ENCODE data around the gene MRPL39.

MRPL39 gene

DNA sequence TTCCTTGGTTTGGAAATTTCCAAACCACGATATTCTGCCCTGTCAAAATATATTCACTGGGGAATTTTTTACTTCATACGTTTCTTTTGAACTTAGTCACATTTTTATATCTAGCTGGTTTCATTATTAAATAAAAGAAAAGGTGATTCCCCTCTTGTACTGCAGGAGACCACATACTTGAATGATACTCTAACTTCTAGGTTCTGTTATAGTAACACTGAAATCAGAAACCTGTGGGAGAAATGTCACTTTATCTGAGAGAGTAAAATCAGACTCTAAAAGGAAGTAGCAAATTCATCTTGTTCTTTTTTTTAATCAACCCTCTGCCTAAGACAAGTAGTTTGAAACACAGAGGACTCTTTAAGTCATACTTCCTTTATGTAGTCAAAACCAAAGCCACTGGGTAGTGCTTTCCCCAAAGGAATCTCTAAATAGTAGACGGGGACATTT lies 34.4 kb downstream of the MRPL39 start:
- ChIA-PET CTCF (interaction anchor here (0.7 to 1.9 kb wide), 8 partner anchors 7 to 152 kb away, joined by 3 to 5 read pairs (median 4); no protein-coding TSS in a partner anchor), POLR2A (interaction anchor here (0.9 kb wide), 2 partner anchors 9 to 166 kb away, joined by 3 to 14 read pairs; no protein-coding TSS in a partner anchor)
- TF ChIP-seq, protein P1, sequence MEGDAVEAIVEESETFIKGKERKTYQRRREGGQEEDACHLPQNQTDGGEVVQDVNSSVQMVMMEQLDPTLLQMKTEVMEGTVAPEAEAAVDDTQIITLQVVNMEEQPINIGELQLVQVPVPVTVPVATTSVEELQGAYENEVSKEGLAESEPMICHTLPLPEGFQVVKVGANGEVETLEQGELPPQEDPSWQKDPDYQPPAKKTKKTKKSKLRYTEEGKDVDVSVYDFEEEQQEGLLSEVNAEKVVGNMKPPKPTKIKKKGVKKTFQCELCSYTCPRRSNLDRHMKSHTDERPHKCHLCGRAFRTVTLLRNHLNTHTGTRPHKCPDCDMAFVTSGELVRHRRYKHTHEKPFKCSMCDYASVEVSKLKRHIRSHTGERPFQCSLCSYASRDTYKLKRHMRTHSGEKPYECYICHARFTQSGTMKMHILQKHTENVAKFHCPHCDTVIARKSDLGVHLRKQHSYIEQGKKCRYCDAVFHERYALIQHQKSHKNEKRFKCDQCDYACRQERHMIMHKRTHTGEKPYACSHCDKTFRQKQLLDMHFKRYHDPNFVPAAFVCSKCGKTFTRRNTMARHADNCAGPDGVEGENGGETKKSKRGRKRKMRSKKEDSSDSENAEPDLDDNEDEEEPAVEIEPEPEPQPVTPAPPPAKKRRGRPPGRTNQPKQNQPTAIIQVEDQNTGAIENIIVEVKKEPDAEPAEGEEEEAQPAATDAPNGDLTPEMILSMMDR (IDR thresholded peaks at IDR 0.05; ENCODE audit: control extremely low read depth, extremely low read depth, low read depth, missing control alignments), result no peak
- peak; percentile 30 for DNase-seq (ENCODE audit: extremely low spot score)

DNA sequence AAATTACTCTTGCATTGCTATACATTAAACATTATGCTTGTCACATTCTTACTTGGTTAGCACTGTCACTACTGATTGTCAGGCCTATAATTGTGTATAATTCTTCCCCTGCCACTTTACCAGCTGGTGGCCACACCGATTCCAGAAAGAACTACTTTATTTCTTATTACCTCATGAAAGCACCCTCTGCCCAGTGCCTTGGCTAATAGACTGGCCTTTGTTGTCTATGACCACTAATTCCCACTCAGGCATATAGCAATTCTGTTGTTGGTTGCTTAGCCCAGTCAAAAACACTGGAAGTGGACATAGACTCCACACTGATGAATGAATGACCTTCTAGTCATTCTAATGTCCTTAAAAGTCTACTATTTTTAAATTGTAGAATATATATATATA lies 35.6 kb downstream of the MRPL39 start:
- TF ChIP-seq, protein P1 (IDR thresholded peaks at IDR 0.05; ENCODE audit: control extremely low read depth, extremely low read depth, low read depth, missing control alignments), result no peak
- no peak for DNase-seq (ENCODE audit: extremely low spot score)
- ChIA-PET POLR2A (no interaction called here), CTCF (interaction anchor here (0.9 to 1.9 kb wide), 3 partner anchors 9 to 150 kb away, joined by 3 to 5 read pairs (median 4); no protein-coding TSS in a partner anchor)

DNA sequence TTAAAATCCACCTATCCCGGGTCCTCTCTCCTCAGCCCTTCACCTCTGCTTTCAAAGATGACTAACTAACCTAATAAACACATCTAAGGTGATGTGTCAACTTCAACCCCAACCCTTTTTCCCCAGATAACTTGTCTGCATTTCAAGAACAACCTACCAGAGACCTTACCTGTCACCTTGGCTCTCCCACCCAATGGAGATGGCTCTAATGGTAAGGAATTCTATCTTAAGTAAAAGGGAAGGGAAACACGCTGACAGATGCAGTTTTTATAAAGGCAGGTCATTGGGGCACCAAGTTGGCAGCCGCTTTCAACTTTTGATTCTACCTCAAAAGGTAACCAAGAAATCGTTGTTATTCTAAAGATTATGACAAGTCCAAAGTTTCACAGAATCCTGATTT lies 37.6 kb downstream of the MRPL39 start:
- ChIA-PET POLR2A (no interaction called here), CTCF (interaction anchor here (1.2 to 1.5 kb wide), 3 partner anchors 107 to 148 kb away, joined by 3 to 4 read pairs (median 3); no protein-coding TSS in a partner anchor)
- TF ChIP-seq, protein P1 (IDR thresholded peaks at IDR 0.05; ENCODE audit: control extremely low read depth, extremely low read depth, low read depth, missing control alignments), result no peak
- no peak for DNase-seq (ENCODE audit: extremely low spot score)

DNA sequence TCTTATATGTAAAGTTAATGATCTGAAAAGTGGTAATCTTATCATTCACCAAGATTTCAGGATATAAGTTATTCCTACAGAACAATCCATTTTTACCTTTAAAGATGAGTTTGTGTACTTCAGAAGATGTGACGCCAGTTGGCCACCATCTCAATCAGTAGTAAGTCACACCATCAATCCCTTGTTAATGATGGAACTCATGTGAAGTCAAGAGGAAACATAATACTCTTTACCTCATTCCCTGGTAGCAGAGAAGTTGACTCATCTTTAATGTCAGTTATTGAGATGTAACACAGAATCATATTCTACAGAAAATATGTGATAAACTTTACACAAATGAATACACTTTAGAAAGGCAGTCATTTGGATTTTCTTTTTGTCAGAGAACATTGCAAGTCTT lies 38.2 kb downstream of the MRPL39 start:
- POLR2A ChIA-PET, result interaction anchor here (1.7 kb wide), 1 partner anchor 145 kb away, joined by 5 read pairs; no protein-coding TSS in a partner anchor
- DNase-seq (ENCODE audit: extremely low spot score), result no peak
- CTCF ChIA-PET, result interaction anchor here (1.2 to 1.5 kb wide), 5 partner anchors 10 to 151 kb away, joined by 3 to 5 read pairs (median 4); no protein-coding TSS in a partner anchor
- TF ChIP-seq, protein P1 (IDR thresholded peaks at IDR 0.05; ENCODE audit: control extremely low read depth, extremely low read depth, low read depth, missing control alignments), result no peak

DNA sequence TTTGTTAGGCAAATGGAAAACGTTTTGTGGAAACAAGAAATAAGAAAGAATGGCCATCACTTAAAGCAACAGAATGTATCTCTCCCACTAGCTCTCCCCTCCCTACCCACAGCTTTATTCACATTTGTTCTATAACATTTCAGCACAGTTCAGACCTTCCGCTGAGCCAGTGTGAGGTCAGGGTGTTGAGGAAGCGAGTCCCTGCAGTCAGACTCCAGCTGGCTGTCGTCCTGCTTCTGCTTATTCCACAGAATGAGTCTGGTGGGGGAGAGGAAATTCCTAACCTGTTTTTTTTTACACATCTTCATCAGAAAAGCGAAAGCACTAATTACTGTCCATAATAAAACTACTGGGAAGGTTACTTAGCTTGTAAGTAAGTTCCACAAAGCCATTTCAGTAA lies 39.0 kb downstream of the MRPL39 start:
- no peak for DNase-seq (ENCODE audit: extremely low spot score)
- ChIA-PET POLR2A (interaction anchor here (0.8 to 1.7 kb wide), 2 partner anchors 141 to 144 kb away, joined by 3 to 5 read pairs; no protein-coding TSS in a partner anchor), CTCF (interaction anchor here (0.6 to 2.4 kb wide), 11 partner anchors 9 to 150 kb away, joined by 3 to 7 read pairs (median 3); no protein-coding TSS in a partner anchor)
- TF ChIP-seq, protein P1 (IDR thresholded peaks at IDR 0.05; ENCODE audit: control extremely low read depth, extremely low read depth, low read depth, missing control alignments), result no peak

DNA sequence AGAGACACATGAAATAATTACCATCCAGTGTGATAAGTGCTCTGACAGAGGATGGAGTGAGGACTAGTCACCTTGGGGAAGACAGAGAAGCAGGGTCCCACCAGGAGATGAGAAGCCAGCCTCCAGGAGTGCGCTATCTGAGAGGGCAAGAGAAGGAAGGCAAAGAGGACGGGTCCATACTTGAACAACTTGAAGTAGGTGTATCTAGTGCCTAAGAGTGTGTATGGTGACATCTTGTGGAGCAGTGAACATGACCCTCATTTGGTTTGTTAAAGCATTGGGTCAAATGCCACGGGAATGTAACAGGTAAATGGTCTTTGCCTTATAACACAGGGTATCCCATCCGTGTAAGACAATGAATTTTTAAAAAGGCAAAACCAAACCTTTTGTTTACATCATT lies 39.8 kb downstream of the MRPL39 start:
- POLR2A ChIA-PET, result interaction anchor here (1.7 kb wide), 1 partner anchor 143 kb away, joined by 5 read pairs; no protein-coding TSS in a partner anchor
- CTCF ChIA-PET, result interaction anchor here (0.6 to 2.4 kb wide), 9 partner anchors 8 to 148 kb away, joined by 3 to 7 read pairs (median 3); no protein-coding TSS in a partner anchor
- TF ChIP-seq, protein P1 (IDR thresholded peaks at IDR 0.05; ENCODE audit: control extremely low read depth, extremely low read depth, low read depth, missing control alignments), result peak; percentile 25
- DNase-seq (ENCODE audit: extremely low spot score), result no peak
